HG03442 (cell line): ENCODE measurements around the gene CSTF1.
A peak's percentile ranks its signal among the peaks of the same experiment; 100 is the strongest.
"Not testable (repeated sequence)": the region's sequence is repeated elsewhere in the genome, so short reads cannot be mapped to it uniquely, and the experiment has no call there.

Experiments
- ATAC-seq: cut with Tn5 transposase; IDR thresholded peaks from one replicate; pipeline ENCODE4 v1.9.1; 2021; ENCODE audit warnings: mild to moderate bottlenecking, moderate library complexity; ENCODE audit not compliant: unreplicated experiment

The CSTF1 gene

GRCh38 chr20:56368351-56369134 lies 23.9 kb upstream of the CSTF1 start:
- ATAC-seq = no peak

- no peak for ATAC-seq
Measured at GRCh38 chr20:56369179-56369578, 23.3 kb upstream of the CSTF1 start.

DNA sequence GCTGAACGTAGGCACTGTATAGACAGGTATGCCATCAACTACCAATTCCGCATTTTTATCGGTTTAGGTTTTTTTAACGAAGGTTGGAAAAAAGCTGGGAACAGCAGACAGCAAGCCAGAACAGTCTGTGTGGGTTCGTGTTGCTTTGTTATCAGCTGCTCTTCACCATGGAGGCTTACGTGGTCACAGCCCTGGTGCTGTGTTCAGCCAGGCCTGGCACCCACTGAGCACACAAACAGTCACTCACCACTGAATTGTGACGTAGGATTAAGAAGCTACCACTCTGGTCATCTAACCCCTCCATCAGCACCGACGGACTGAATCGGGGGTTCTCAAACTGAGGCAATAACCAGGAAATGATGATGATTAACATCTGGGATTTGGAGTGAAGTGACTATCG lies 20.5 kb upstream of the CSTF1 start:
- no peak for ATAC-seq

DNA sequence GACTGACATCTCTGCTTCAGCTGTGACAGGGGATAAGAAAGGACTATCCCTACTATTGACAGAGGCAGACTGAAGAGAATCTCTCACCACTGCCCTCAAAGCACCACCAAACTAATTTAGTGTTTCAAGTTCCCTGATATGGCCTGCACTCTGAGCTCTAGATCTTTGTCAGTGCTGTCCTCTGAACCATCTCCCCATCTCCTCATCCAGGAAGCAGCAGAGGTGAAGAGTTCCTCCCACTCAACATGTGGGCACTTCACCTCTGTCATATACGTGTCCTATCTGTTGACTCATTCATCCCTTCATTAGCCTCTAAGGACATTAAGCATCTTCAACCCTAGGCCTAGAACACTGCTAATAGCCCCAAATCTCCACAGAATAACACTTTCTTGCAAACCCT lies 19.6 kb upstream of the CSTF1 start:
- ATAC-seq = no peak

DNA sequence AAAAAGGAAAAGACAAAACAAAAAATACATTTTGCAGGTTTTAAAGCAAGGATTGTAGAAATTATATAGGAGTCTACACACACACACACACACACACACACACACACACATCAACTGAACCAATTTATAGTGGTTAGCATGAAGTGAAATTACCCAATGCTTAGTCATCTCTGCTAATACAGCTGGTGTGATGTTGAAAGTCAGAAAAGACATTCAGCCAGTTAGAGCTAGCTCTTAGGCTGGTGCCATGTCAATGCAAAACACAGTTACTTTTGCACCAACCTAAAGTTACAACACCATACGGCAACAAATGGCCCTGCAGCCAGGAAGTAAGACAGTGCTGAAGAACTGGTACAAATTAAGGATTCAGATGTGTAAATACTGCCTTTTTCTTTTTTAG lies 18.5 kb upstream of the CSTF1 start:
- no peak for ATAC-seq

GRCh38 chr20:56376331-56376730 lies 16.1 kb upstream of the CSTF1 start:
- no peak for ATAC-seq

DNA sequence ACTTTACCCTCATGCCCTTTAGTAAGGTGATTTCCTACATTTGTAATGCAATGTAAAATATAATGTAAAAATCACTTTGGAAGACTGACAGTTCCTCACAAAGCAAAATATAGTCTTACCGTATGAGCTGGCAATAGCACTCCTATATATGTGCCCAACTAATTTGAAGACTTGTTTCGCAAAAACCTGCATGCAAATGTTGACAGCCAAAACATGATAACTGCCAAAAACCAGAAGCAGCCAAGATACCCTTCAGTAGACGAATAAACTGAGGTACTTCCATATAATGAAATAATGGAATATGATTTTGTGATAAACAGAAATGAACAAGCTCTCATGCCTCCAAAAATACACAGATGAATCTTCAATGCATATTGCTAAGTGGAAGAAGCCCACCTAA lies 14.1 kb upstream of the CSTF1 start:
- ATAC-seq = no peak

DNA sequence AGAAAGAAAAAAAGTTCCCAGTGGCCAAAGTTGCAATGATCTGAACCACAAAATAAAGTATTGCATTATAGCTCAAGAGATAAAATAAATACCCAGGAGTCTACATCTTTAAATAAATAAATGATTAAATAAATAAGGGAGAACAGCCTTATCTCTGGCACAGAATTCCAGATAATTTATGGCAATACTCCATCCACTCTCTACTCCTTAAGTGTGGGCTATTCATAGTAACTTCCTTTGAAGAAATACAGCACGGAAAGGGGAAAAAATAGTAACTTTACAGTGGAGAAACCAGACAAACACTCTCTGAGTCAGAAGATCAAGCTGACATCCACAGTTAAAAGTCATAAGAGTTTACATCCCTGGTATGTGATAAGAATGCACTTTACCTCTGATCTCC lies 12.1 kb upstream of the CSTF1 start:
- ATAC-seq = no peak

GRCh38 chr20:56381501-56381900 lies 10.9 kb upstream of the CSTF1 start:
- ATAC-seq = peak; percentile 70

DNA sequence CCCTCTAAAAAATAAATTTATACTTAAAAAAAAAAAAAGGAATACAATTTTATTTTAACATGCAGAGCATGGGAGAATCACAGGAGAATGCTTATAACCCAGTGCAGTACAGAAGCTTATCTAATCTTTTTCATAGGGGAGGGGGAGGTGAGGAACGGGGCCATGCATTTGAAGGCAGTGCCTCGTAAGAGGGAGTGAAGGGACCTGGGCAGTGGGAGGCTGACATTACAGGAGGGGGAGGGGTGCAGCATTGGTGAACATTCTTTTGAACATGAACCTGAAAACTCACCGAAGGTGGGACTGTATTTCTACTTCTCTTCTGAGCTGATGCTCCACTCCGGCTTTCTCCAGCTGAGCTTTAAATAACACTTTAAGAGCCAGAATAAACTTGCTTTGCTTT lies 9.7 kb upstream of the CSTF1 start:
- no peak for ATAC-seq

DNA sequence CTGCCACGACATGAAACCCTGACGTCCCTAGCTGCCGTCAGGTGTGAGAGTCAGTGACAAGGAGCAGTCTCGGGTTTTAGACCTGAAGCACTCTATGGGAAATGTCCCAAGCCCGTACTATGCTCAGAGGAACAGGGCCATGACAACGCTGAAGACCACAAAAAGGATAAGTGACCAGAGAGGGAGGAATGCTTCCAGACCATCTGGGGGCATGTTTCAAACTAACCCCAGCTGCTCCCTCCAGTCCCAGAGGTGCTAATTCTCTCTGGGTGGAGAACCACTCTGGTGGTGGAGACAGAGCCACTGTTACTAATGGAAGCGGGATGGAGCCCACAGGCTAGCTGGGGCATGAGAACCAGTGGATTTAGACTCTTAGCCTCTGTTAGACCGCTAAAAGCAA lies 9.1 kb upstream of the CSTF1 start:
- no peak for ATAC-seq

DNA sequence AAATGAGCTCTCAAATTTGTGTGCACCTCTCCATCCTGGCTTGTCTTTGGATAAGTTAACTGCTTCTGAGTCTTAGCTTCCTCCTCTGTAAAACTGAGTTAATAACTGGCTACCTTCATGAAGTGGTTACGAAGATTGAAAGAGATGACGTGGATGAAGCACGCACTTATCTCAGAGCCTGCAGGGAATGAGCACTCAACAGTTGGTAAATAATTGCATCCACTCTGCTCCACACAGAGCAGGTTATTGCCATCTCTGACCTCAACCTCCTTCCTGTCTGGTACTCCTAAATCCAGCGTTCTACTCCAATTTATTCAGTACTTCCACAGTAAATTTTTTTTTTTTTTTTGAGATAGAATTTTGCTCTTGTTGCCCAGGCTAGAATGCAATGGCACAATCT lies 7.3 kb upstream of the CSTF1 start:
- no peak for ATAC-seq

DNA sequence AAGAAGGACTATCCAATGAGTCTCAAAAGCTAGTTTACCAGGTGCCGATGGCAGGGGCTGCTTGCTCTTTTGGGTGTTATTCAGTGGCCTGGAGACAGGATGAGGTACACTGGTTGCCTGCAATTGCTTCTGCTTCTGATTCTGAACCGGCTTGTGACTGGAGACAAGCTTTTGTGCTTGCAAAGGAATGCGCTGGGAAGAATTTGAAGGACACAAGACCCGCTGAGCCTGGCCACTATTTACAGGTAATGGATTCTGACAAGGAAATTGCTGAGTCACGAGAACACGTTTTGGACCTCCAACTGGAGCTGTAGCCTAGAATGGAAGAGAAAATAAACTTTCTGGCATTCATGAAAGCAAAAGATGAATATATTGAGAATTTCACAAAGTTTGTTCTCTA lies 6.2 kb upstream of the CSTF1 start:
- ATAC-seq = no peak

DNA sequence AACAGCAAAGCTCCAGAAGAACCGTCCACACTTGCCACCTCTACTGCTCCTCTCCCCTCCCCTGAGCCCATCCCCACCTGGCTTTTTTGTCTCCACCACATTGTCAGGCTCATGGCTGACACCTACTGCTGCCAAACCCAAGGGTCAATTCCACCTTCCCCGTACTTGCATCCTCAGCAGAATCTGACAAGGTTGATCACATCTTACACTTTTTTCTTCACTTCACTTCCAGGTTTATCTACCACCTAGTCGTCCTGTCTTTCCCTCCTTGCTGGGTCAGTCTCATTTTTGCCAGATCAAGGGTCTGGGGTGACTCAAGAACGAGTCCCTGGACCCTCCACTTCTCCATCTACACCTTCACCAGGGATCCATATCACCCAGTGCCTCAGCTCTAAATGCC lies 3.6 kb upstream of the CSTF1 start:
- ATAC-seq = no peak

DNA sequence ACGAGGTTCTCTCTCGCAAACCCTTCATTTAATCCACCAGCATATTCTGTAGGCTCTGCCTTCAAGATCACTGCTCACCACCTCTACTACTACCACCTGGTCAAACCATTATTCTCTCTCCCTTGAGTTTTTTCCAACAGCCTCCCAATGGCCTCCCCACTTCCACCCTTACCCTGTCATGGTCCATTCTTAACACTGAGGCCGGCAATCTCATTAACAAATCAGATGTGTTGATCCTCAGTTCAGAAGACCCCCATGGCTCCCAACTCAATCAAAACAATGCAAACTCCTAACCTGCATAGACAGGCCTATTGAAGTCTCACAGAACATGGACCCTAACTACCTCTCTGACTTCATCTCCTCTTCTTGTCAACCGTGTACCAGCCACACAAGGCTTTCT lies 2.6 kb upstream of the CSTF1 start:
- no peak for ATAC-seq

DNA sequence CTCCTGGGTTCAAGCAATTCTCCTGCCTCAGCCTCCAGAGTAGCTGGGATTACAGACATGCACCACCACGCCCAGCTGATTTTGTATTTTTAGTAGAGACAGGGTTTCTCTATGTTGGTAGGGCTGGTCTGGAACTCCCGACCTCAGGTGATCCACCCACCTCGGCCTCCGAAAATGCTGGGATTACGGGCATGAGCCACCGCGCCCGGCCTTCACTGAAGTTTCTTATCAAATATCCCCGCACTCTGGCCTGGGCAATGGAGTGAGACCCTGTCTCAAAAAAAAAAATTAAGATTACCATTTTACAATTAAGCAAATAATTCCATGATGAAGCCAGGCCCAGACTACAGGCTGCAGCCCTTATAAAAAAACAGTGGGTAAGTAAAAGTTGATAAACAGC lies 2.0 kb upstream of the CSTF1 start:
- not testable (repeated sequence) for ATAC-seq

GRCh38 chr20:56391037-56391436 lies 1.4 kb upstream of the CSTF1 start:
- no peak for ATAC-seq

DNA sequence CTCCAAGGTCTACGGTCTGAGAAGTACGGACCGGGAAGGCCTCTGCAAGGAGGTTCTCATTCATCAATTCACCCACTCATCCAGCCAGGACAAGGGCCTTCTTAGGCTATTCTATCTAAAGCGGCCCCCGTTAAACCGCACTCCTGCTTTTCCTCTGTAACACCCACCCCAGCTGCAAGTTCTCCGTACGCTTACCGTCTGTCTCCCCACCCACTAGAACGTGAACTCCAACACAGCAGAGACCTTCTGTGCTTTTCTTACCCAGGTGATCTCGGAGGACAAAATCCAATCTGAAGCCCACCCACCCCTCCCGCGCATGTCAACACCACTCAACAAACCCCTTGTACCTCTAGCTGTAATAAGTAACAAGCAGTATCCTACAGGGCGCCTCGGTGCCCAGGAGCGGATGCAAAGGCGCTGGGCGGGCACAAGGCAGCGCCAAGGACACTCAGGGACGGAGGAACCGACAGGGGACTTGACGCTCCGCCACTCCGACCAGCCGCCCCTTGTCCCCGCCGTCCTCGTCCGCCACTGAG lies 781 bp upstream of the CSTF1 start:
- peak; percentile 25 for ATAC-seq

DNA sequence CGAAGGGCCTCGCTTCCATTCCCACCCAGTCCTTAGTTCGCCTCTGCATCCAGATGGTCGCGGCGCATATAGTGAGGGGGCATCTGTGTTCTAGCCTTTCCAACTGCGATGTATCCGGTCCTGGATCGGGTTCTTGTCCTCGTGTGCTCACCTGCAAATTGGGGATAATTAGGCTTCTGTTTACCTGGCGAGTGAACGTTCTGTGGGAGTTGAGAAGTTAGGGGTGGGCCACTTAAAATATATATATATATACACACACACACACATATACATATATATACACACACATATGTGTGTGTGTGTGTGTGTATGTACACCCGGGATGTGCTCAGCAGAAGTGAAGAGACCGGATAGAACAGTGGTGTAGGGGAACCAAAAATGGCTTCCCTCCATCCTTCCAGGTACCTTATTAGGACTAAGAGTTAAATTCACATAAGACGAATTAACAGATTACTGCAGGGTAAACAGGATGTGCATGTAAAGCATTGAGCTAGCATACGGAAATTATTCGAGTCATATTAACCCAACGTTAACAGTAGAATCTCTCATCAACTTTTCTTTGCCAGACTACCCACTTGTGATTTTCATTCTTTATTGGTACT lies 537 bp downstream of the CSTF1 start:
- ATAC-seq = no peak

GRCh38 chr20:56393653-56394052 lies 1.2 kb downstream of the CSTF1 start:
- no peak for ATAC-seq

GRCh38 chr20:56395166-56395565 lies 2.7 kb downstream of the CSTF1 start:
- no peak for ATAC-seq

DNA sequence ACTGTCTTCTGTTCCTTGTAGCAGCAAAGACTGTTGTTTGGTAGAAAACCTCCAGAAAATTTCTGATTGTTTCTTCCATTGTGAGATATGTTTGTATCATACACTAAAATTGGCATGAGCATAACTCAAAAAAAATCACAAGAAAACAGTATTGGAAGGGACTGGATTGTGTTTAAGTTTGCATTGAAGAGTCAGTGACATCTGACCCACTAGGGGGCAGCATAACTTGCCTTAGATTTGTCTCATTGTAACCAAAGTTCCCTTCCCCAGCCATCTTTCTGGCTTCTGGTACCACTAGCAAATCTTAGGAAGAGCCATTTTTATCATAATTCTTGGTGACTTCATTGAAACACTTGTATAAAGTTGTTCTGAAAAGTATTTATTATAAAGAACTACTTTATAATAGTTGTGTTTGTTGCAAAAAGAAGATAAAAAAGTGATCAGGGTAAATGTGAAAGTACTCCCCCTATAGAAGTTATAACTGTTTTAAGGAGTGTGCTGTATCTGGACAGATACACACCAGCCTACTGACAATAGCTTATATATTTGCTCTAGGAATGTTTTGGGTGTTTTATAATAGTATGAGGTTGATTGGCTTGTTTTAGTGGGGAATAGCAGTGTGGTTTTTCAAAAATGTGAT lies 7.7 kb downstream of the CSTF1 start:
- peak; percentile 46 for ATAC-seq
